ENCODE data around the gene OTOF.
A peak's percentile ranks its signal among the peaks of the same experiment; 100 is the strongest.

The OTOF gene

GRCh38 chr2:26455037-26455669 is 22.8 kb downstream of the OTOF start:
- TF ChIP-seq NFIC (IDR thresholded peaks at IDR 0.05) (peak; percentile 53; the same call in 1 of the 2 replicates), EGR1 (IDR thresholded peaks at IDR 0.05) (no peak), CEBPB (IDR thresholded peaks at IDR 0.05) (no peak), FOXM1 (IDR thresholded peaks at IDR 0.05; ENCODE audit: borderline replicate concordance, low read depth) (no peak), TCF12 (IDR thresholded peaks at IDR 0.05; ENCODE audit: low read depth) (peak; percentile 77; the same call in 1 of the 2 replicates), REST (IDR thresholded peaks at IDR 0.05; ENCODE audit: low read depth) (no peak), YY1 (IDR thresholded peaks at IDR 0.05; ENCODE audit: low read depth) (no peak), USF1 (IDR thresholded peaks at IDR 0.05) (no peak), EP300 (IDR thresholded peaks at IDR 0.05; ENCODE audit: borderline replicate concordance) (peak; percentile 52; the same call in 1 of the 2 replicates), TAF1 (IDR thresholded peaks at IDR 0.05; ENCODE audit: low read depth) (no peak), RAD21 (IDR thresholded peaks at IDR 0.05; ENCODE audit: low read depth) (no peak), TEAD4 (IDR thresholded peaks at IDR 0.05) (peak; percentile 1; the same call in 1 of the 2 replicates), ZBTB7A (IDR thresholded peaks at IDR 0.05; ENCODE audit: low read depth) (no peak), CREB1 (IDR thresholded peaks at IDR 0.05; ENCODE audit: low read depth) (no peak)
- TF ChIP-seq, protein P1, sequence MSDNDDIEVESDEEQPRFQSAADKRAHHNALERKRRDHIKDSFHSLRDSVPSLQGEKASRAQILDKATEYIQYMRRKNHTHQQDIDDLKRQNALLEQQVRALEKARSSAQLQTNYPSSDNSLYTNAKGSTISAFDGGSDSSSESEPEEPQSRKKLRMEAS (IDR thresholded peaks at IDR 0.05): no peak

- TF ChIP-seq CEBPB (IDR thresholded peaks at IDR 0.05) (no peak), CREB1 (IDR thresholded peaks at IDR 0.05; ENCODE audit: low read depth) (no peak), EGR1 (IDR thresholded peaks at IDR 0.05) (0 out of 2 replicates have a peak, but pooled peaks have one; percentile 32), FOXM1 (IDR thresholded peaks at IDR 0.05; ENCODE audit: borderline replicate concordance, low read depth) (no peak), EP300 (IDR thresholded peaks at IDR 0.05; ENCODE audit: borderline replicate concordance) (no peak), TAF1 (IDR thresholded peaks at IDR 0.05; ENCODE audit: low read depth) (no peak)
These were observed 23.3 kb downstream of the OTOF start for GRCh38 chr2:26454561-26455001.

GRCh38 chr2:26453421-26454329 is 24.2 kb downstream of the OTOF start:
- TF ChIP-seq TEAD4 (IDR thresholded peaks at IDR 0.05) (no peak), NFIC (IDR thresholded peaks at IDR 0.05) (no peak), EGR1 (IDR thresholded peaks at IDR 0.05) (no peak), YY1 (IDR thresholded peaks at IDR 0.05; ENCODE audit: low read depth) (no peak), TCF12 (IDR thresholded peaks at IDR 0.05; ENCODE audit: low read depth) (no peak), EP300 (IDR thresholded peaks at IDR 0.05; ENCODE audit: borderline replicate concordance) (no peak), TAF1 (IDR thresholded peaks at IDR 0.05; ENCODE audit: low read depth) (no peak), REST (IDR thresholded peaks at IDR 0.05; ENCODE audit: low read depth) (no peak)
- TF ChIP-seq, protein P1 (IDR thresholded peaks at IDR 0.05): no peak

GRCh38 chr2:26451700-26452099 is 26.2 kb downstream of the OTOF start:
- TF ChIP-seq REST (IDR thresholded peaks at IDR 0.05; ENCODE audit: low read depth) (no peak), TAF1 (IDR thresholded peaks at IDR 0.05; ENCODE audit: low read depth) (no peak), NFIC (IDR thresholded peaks at IDR 0.05) (no peak), USF1 (IDR thresholded peaks at IDR 0.05) (no peak), CEBPB (IDR thresholded peaks at IDR 0.05) (no peak), TEAD4 (IDR thresholded peaks at IDR 0.05) (no peak), CREB1 (IDR thresholded peaks at IDR 0.05; ENCODE audit: low read depth) (no peak), FOXM1 (IDR thresholded peaks at IDR 0.05; ENCODE audit: borderline replicate concordance, low read depth) (no peak), TCF12 (IDR thresholded peaks at IDR 0.05; ENCODE audit: low read depth) (no peak), EP300 (IDR thresholded peaks at IDR 0.05; ENCODE audit: borderline replicate concordance) (no peak), ZBTB7A (IDR thresholded peaks at IDR 0.05; ENCODE audit: low read depth) (no peak), EGR1 (IDR thresholded peaks at IDR 0.05) (no peak), RAD21 (IDR thresholded peaks at IDR 0.05; ENCODE audit: low read depth) (no peak)
- TF ChIP-seq, protein P1 (IDR thresholded peaks at IDR 0.05): no peak

Data from Ishikawa (cell line).